SU-DHL-6 (cell line): ENCODE data around the gene MED29.
"Not testable (repeated sequence)": the region's sequence is repeated elsewhere in the genome, so short reads cannot be mapped to it uniquely, and the experiment has no call there.

Experiments used
- H2AFZ ChIP-seq: fragments of 200-600 bp; sonication (generic); 2 replicates; pipeline ENCODE4 v1.6.1; 2014; ENCODE audit warnings: low read depth, mild to moderate bottlenecking, moderate library complexity, mixed read lengths, antibody characterized with exemption, low read length; ENCODE audit not compliant: severe bottlenecking
- H3F3A ChIP-seq: fragments of 200-600 bp; shearing (Covaris generic); 2 replicates; pipeline ENCODE4 v1.6.0; 2016; ENCODE audit warnings: antibody characterized with exemption, mild to moderate bottlenecking; ENCODE audit not compliant: insufficient read depth
- H3K27ac ChIP-seq: fragments of 200-600 bp; sonication (generic); 2 replicates; pipeline ENCODE4 v1.5.1; 2016; ENCODE audit warnings: low read depth, mild to moderate bottlenecking, low read length, moderate library complexity, mixed read lengths
- H3K27me3 ChIP-seq: fragments of 200-600 bp; sonication (generic), shearing (Covaris generic); 2 replicates; pipeline ENCODE4 v1.6.0; 2014; ENCODE audit warnings: mild to moderate bottlenecking, low read length
- H3K36me3 ChIP-seq: fragments of 200-600 bp; sonication (generic); 2 replicates; pipeline ENCODE4 v1.6.1; 2014; ENCODE audit warnings: mild to moderate bottlenecking, low read length, mixed read lengths
- H3K4me2 ChIP-seq: fragments of 300-600, 200-600 bp; shearing (Covaris generic), sonication (generic); 2 replicates; pipeline ENCODE4 v1.6.0; 2014; ENCODE audit warnings: low read length, low read depth, mild to moderate bottlenecking; ENCODE audit not compliant: poor library complexity, severe bottlenecking
- H3K4me3 ChIP-seq: fragments of 200-600 bp; sonication (generic); 2 replicates; pipeline ENCODE4 v1.5.1; 2014; ENCODE audit warnings: antibody characterized with exemption, low read length, mild to moderate bottlenecking, mixed read lengths; ENCODE audit not compliant: insufficient read depth, poor library complexity, severe bottlenecking
- H3K79me2 ChIP-seq: fragments of 200-600 bp; sonication (generic); 2 replicates; pipeline ENCODE4 v1.6.1; 2014; ENCODE audit warnings: mild to moderate bottlenecking, low read length, moderate library complexity; ENCODE audit not compliant: insufficient read depth
- H3K9ac ChIP-seq: fragments of 200-600 bp; sonication (generic); 2 replicates; pipeline ENCODE4 v1.7.0; 2014; ENCODE audit warnings: mild to moderate bottlenecking, low read length
- H3K9me2 ChIP-seq: fragments of 200-600 bp; sonication (generic); replicated peaks from 2 replicates; pipeline ENCODE4 v1.6.1; 2014; ENCODE audit warnings: low read length; ENCODE audit not compliant: insufficient read depth
- H3K9me3 ChIP-seq: fragments of 200-600 bp; sonication (generic); 2 replicates; pipeline ENCODE4 v1.6.1; 2014; ENCODE audit warnings: low read length, mixed read lengths; ENCODE audit not compliant: insufficient read depth
- H4K20me1 ChIP-seq: fragments of 200-600 bp; sonication (generic); 2 replicates; pipeline ENCODE4 v1.6.1; 2014; ENCODE audit warnings: low read depth, mild to moderate bottlenecking, antibody characterized with exemption, low read length, moderate library complexity, mixed read lengths
- CTCF ChIP-seq: fragments of 200-600 bp; sonication (generic); IDR thresholded peaks from one replicate; pipeline ENCODE4 v1.5.1; 2017; ENCODE audit warnings: antibody characterized with exemption, mild to moderate bottlenecking, low read length, moderate library complexity; ENCODE audit not compliant: insufficient read depth, poor library complexity, severe bottlenecking
- EZH2phosphoT487 ChIP-seq: fragments of 200-600 bp; sonication (generic), shearing (Covaris generic); conservative IDR thresholded peaks from 2 replicates; pipeline ENCODE4 v1.6.1; 2018; ENCODE audit warnings: mild to moderate bottlenecking, antibody characterized with exemption, low read length, moderate library complexity, mixed read lengths

The MED29 gene

GRCh38 chr19:39375929-39376328 lies 15.2 kb upstream of the MED29 start:
- TF ChIP-seq EZH2phosphoT487 (no peak), CTCF (no peak)
- H3K4me2 ChIP-seq, result no peak overlapping the region
- no peaks in the 10 kb centered on the region for H3K9me3 ChIP-seq
- no peaks in the 10 kb centered on the region for H3K27me3 ChIP-seq
- H3K9me2 ChIP-seq, result no peaks in the 10 kb centered on the region
- H3K79me2 ChIP-seq, result no peaks in the 10 kb centered on the region
- no peak overlapping the region for H3K4me3 ChIP-seq
- no peak overlapping the region for H3K9ac ChIP-seq
- H3F3A ChIP-seq, result no peaks in the 10 kb centered on the region
- H4K20me1 ChIP-seq, result no peaks in the 10 kb centered on the region
- H2AFZ ChIP-seq, result no peak overlapping the region
- H3K36me3 ChIP-seq, result no peaks in the 10 kb centered on the region
- H3K27ac ChIP-seq, result no peak overlapping the region

GRCh38 chr19:39377373-39378362 lies 13.5 kb upstream of the MED29 start:
- Histone ChIP-seq H3F3A (no peaks in the 10 kb centered on the region), H3K4me2 (no peak overlapping the region), H2AFZ (no peak overlapping the region), H3K9ac (no peak overlapping the region), H3K4me3 (no peak overlapping the region), H3K27ac (no peak overlapping the region), H3K9me3 (no peaks in the 10 kb centered on the region), H3K36me3 (no peaks in the 10 kb centered on the region), H3K9me2 (no peaks in the 10 kb centered on the region), H3K27me3 (no peaks in the 10 kb centered on the region), H4K20me1 (no peaks in the 10 kb centered on the region), H3K79me2 (no peaks in the 10 kb centered on the region)
- TF ChIP-seq CTCF, result no peak
- TF ChIP-seq EZH2phosphoT487, result no peak

- H3K27ac ChIP-seq, H3K36me3 ChIP-seq, H3K4me2 ChIP-seq, H3F3A ChIP-seq, H3K9me3 ChIP-seq, H3K9me2 ChIP-seq, H3K4me3 ChIP-seq, H3K9ac ChIP-seq, H3K79me2 ChIP-seq, H2AFZ ChIP-seq, H3K27me3 ChIP-seq, H4K20me1 ChIP-seq: not testable (repeated sequence)
Observed at GRCh38 chr19:39379366-39379765, 11.8 kb upstream of the MED29 start.

GRCh38 chr19:39379865-39380396 lies 11.2 kb upstream of the MED29 start:
- Histone ChIP-seq H3K27ac (no peak overlapping the region), H3K9me3 (no peaks in the 10 kb centered on the region), H3F3A (no peaks in the 10 kb centered on the region), H2AFZ (no peak overlapping the region), H3K4me2 (no peak overlapping the region), H3K27me3 (no peaks in the 10 kb centered on the region), H3K4me3 (no peak overlapping the region), H3K36me3 (no peaks in the 10 kb centered on the region), H3K9ac (no peak overlapping the region), H4K20me1 (no peaks in the 10 kb centered on the region), H3K79me2 (no peaks in the 10 kb centered on the region), H3K9me2 (no peaks in the 10 kb centered on the region)
- TF ChIP-seq CTCF (no peak), EZH2phosphoT487 (no peak)
